HG02973 (cell line): ENCODE data around the gene ZNF618.

ENCODE experiments used
- ATAC-seq: cut with Tn5 transposase; IDR thresholded peaks from one replicate; pipeline ENCODE4 v1.9.1; 2021; ENCODE audit warnings: moderate library complexity; ENCODE audit not compliant: unreplicated experiment

The ZNF618 gene

DNA sequence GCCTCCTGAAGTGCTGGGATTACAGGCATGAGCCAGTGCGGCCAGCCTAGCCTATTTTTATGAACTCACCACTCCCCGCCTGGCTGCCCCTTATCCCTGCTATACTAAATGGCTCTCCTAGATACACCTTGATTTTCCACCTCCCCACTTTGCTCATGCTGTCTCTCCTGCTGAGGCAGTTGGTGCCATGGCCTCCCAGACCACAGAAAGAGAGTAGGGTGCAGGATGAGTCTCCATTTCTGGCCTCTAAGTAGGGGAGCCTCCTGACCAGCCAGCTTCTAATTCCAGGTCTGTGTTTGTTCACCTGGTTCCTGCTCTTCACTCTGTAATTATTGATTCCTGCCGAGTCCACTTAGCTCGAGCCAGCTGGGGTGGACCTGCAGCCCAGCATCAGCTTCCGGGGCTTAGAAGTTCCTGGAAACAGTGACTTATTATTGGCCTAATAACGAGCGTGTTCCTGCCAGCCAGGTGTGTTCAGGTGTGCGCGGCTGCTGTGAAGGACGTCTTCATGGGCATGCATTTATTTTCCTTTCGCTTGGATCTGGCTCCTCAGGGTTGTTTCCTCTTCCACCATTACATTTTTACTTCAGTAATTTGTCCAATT is 34.0 kb downstream of the ZNF618 start:
- no peak for ATAC-seq

DNA sequence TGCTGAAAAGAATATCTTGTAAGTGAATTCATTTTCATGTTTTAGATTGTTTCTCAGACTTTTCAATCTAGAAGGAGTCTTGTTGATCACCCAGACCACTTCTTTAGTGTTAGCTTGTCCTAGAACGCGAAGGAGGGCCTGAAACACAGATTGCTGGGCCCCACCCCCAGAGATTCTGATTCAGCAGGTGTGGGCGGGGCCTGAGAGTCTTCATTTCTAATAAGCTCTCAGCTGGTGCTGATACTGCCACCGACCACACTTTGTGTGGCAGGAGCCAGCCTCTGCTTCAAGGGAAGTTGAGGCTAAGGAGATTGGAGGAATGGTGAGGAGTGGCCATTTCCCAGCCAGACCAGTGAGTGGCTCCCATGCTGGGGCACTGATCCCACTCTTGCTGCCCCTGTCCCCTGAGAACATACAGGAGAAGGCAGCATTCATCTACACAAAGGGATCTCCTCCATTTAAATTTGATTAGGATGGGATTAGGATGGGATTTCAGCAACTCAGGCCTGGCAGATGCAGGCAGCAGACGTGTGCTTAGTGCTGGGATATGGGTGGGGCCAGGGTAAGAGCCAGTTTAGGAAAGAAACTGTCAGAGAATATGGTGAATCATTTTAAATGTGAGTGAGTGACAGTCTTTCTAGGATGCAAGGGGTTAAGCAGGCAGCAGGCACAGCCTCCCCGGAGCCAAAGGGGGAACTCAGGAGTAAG is 35.9 kb downstream of the ZNF618 start:
- ATAC-seq = no peak

DNA sequence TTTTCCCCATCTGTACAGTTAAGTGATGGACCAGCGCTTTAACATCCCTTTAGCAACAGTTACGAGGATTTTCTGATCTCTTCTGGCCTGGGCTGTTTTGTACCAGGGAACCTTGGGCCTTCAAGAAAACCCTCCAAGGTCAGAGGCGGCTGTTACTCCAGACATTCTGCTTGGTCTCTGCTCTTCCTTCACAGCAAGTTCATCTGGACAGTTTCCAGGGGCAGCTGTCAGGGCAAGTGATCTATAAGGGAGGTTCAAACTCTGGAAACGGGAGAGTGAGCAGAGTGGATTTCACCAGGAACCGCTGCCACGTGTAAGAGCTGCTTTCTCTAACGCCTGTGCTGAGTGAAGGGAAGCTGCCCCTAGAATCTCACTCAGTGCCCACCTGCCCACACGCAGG is 36.7 kb downstream of the ZNF618 start:
- no peak for ATAC-seq

DNA sequence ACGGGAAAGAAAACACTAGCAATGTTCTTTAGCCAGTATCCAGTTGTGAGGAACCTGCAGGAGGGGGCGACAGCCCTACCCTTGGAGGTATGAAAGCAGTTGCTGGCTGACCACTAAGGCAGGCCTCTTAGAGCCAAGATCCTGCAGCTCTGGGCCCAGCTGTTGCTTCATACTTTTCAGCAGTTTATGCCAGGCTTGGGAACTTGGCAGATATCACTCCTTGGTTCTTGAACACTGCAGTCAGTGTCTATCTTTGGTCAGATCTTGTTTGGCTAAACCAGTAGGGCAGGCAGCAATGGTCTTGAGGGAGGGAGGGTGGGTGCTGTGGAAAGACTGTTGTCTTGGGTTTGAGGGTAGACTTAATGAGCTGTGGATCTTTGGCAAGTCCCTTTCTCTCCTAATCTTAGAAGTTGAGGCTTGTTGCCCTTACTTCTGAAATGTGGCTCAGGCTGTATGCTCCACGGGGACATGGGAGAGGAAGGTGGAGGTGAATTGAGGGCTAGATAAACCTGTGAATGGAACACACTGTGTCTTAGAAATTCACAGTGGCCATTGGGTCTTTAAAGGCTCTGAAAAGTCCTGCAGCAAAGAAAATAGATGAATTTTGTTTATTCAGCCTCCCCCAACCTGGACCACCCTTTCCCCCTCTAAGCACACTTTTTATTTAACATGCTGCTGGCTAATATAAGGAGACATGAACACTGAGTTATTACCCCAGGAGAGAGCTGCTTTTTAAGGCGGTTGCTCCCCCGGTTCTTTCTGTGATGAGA is 37.5 kb downstream of the ZNF618 start:
- ATAC-seq = no peak

- no peak for ATAC-seq
These were observed 38.4 kb downstream of the ZNF618 start for GRCh38 chr9:113914517-113914916.

DNA sequence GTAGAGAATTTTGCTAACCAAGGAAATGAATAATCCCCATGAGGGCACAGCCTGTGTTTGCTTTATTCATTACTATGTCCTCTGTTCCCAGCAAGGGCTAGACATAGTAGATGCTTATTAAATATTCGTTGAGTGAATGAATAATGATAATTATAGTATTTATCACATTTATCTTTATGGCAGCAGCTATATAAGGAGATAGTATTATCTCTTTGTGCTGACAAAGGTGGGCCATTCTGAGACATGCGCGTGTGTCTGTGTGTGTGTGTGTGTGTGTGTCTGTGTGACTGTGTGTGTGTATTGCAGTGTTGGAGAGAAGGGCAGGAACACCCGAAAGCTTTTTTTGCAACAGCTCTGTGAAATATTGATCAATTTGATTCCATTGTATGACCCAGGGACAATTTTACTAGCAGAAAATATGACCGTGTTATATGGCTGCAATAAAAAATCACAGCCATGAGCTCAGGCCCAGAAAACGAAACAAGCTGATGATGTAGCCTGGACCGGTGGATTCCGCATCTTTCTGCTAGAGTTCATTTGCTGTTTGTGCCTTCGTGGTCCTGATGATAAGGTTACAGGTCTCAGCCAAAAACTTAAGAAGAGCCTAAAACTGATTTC is 39.8 kb downstream of the ZNF618 start:
- ATAC-seq = no peak

- ATAC-seq = no peak
These were observed 40.8 kb downstream of the ZNF618 start for GRCh38 chr9:113916931-113917330.

DNA sequence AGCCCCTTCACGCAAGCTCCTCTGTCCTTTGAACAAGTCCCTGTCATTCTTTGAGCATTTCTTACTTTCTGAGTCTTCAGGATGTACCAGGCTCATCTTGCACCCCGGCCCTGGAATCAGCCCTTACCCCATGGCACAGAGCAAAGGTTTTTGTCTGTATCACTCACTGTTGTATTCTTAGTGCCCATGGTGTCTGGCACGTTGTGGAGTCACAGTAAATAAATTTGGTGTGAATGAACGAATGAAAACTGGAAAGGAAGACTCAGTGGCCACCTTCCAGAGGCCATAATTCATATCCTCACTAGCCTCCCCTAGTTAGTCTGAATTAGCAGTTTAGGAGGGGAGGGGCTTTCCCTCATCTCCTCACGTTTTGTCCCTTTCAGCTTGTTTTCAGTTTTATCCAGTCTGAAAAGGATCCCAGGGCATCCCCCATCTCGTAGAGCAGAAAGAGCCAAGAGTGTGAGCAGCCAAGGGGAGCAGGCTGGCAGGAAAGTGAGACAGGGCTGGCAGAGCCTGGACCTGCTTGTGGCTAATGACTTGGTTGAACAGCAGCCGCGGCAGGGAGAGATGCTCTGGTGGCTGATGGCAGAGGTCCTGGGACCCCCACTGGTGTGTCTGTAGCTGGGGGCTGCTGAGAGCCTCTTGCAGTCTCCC is 42.7 kb downstream of the ZNF618 start:
- no peak for ATAC-seq

GRCh38 chr9:113919382-113919781 is 43.3 kb downstream of the ZNF618 start:
- no peak for ATAC-seq

DNA sequence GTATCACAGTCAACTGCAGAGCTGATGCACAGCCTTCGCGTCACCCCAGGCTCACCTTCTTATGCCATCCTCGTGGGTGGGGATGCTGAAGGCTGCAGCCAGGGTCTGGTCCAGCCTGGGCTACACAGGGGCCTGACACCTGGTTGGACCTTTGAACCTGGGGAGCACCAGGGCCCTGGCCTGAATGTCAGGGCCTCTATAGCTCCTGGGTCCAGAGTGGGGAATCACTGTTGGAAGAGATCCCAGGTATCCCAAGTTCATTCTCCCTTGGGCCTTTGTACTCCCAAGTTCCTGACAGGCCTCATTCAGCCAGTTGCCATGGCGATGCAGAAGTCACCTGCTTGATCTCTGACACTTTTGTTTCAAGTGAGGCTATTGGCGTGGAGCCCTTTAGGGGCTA is 43.8 kb downstream of the ZNF618 start:
- ATAC-seq = no peak

DNA sequence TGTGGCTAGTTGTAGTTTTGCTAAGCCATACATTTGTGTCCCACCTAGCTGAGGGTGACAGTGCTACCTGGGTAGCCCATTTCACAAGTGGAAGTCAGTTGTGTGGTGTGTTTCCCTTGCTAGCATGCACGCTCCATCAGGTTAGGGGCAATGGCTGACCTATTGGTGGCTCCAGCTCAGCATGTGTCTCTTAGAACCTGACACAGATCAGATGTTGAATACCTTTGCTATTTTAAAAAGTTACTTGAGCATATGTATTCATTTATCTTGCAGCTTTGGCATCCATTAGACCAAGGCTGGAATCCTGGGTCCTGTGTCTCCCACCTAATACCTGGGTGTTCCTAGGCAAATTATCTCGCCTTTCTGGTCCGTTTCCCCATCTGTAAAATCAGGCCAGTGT is 44.8 kb downstream of the ZNF618 start:
- ATAC-seq = no peak

- no peak for ATAC-seq
These were observed 45.4 kb downstream of the ZNF618 start for GRCh38 chr9:113921396-113921925.

DNA sequence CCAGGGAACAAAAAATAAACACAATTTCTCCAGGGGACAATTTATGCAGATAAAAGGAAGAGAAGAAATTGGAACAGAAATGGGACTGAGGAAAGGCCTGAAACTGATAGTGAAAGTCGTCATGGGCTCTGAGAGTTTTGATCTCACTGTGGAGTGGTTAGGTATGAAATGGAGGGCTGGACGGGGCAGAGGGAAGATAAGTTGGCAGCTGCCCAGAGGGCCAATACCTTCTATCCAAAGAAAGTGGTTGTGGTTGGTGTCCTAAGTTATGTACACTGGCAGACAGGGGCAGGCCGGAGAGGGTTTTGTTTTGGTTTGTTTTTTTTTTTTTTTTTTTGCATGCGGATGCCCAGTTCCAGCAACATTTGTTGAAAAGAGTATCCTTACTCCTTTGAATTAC is 46.1 kb downstream of the ZNF618 start:
- no peak for ATAC-seq

- no peak for ATAC-seq
These were observed 50.1 kb downstream of the ZNF618 start for GRCh38 chr9:113926211-113926610.

GRCh38 chr9:113927277-113927676 is 51.2 kb downstream of the ZNF618 start:
- no peak for ATAC-seq

DNA sequence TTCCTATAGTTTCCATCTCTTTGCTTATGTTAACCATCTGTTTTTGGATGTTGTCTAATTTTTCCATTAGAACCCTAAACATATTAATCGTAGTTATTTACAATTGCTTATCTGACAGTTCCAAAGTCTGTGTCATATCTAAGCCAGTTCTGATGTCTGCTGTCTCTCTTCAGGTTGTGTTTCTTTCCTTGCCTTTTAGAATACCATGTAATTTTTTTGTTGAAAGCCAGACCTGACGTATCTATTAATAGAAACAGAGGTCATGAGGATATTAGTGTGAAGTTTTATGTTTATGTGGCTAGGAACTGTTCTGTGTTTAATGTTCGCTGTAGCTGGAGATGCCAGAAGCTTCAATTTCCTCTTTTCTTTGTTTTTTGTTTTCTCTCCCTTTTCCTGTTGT is 52.2 kb downstream of the ZNF618 start:
- no peak for ATAC-seq

DNA sequence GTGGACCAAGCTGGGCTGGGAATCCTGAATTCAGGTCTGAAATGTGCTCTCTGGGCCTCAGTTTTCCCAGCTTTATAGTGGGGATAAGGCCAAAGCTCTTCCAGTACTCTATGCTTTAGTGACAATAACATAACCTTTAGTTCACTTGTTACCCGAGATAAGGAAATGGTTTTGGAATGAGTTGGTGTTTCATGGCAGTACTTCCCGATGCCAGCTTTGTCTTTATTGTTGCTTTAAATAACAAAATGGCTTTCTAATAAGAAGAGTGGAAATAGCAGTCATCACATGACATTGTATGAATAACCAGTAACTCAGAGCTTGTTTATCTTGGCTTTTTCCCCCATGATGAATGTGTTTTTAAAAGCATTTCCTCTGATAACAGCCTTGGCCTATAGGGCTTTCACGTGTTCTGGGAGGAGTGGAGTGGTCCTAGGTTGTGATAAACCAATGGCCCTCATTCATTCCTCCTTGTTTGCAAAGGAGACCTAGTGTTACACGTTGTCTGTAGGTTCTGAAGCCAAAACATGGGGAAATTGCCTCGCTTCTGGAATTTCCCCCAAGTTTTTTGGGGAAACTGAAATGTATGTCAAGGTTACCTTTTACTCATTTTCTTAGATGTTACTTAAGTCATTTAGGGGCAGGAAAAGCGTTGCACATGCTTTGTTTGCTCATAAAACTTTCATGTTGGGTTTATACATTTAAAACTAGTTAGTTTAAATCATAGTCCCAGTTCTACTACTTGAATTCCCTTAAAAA is 53.7 kb downstream of the ZNF618 start:
- no peak for ATAC-seq

- no peak for ATAC-seq
These were observed 54.3 kb downstream of the ZNF618 start for GRCh38 chr9:113930390-113930783.

DNA sequence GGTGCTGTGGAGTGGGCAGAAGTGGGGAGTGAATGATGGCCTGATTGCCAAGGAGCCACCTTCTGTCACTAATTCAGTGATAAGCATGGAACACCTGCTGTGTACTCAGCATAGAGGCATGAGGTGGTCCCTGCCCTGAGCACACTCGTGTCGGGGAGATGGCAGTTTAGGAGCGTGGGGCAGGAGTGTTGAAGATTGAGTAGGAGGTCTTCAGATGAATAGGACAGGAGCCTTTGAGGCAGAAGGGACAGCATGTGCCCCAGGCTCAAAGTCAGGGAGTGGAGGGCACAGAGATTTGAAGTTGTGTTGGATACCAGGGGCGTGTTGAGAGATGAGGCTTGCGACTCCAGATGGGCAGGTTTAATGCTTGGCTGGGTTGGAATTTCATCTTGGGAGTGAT is 55.0 kb downstream of the ZNF618 start:
- ATAC-seq = no peak

DNA sequence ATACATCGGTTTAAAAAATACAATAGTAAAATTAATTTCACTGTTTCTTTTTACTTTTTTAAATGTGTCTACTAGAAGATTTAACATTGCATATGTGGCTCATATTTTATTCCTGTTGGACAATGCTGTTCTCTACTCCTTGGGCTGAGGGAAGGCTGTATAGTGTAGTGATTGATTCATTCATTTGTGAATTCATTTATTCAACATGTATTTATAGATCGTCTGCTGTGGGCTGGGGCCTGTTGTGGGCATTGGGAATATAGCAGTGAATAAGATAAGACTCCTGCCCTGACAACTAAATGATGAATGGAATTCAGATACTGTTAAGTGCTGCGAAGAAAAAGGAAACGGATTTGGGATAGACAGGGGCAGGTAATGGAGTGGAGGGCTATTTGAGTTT is 55.7 kb downstream of the ZNF618 start:
- ATAC-seq = no peak
